ENCODE results near the gene DCHS1. TPM values are rescaled to one million over a fixed set of nuclear protein-coding genes. Genes with fewer than 3 reads are reported as not detected.

The DCHS1 gene
- total and polyA plus RNA-seq, 8 donors: 0.76 to 22.8 (median 13.2) TPM

GRCh38 chr11:6584528-6584927 is 71.1 kb downstream of the DCHS1 start:
- Histone ChIP-seq H3K4me1 (peaks cover 5 to 22% (median 8%) of the 10 kb centered on the region in 4 donors), H3K27me3 (no peaks in the 10 kb centered on the region), H3K27ac (no peak overlapping the region), H3K36me3 (peaks cover 0 to 27% (median 1%) of the 10 kb centered on the region in 4 donors), H3K4me3 (no peak overlapping the region), H3K9me3 (peaks cover 3 to 22% (median 12%) of the 10 kb centered on the region in 4 donors)
- intact Hi-C loops (cut with DNase I; ENCODE audit: low total_unique reads): no loop called here
- no peak for DNase-seq
- 87 to 95% (median 92%) methylated on average over 4 of the region's 4 CpGs for WGBS, 5 donors
- TF ChIP-seq POLR2AphosphoS5 (IDR thresholded peaks at IDR 0.05) (no peak), POLR2A (IDR thresholded peaks at IDR 0.05) (no peak), CTCF (IDR thresholded peaks at IDR 0.05) (no peak), EP300 (IDR thresholded peaks at IDR 0.05) (no peak)

GRCh38 chr11:6583584-6583983 is 72.0 kb downstream of the DCHS1 start:
- Histone ChIP-seq H3K9me3 (peaks cover 3 to 22% (median 12%) of the 10 kb centered on the region in 4 donors), H3K4me3 (no peak overlapping the region), H3K36me3 (peaks cover 0 to 27% (median 0%) of the 10 kb centered on the region in 4 donors), H3K4me1 (peaks cover 5 to 22% (median 8%) of the 10 kb centered on the region in 4 donors), H3K27ac (no peak overlapping the region), H3K27me3 (no peaks in the 10 kb centered on the region)
- TF ChIP-seq EP300 (IDR thresholded peaks at IDR 0.05): no peak
- no peak for TF ChIP-seq CTCF (IDR thresholded peaks at IDR 0.05)
- no peak for TF ChIP-seq POLR2AphosphoS5 (IDR thresholded peaks at IDR 0.05)
- no peak for TF ChIP-seq POLR2A (IDR thresholded peaks at IDR 0.05)
- intact Hi-C loops (cut with DNase I; ENCODE audit: low total_unique reads): no loop called here
- WGBS, 5 donors: 90 to 100% (median 97%) methylated on average over 1 of the region's 1 CpG
- no peak for DNase-seq

- no peak overlapping the region for H3K4me3 ChIP-seq
- peaks cover 0 to 16% (median 0%) of the 10 kb centered on the region in 4 donors for H3K36me3 ChIP-seq
- intact Hi-C loops (cut with DNase I; ENCODE audit: low total_unique reads): no loop called here
- H3K27me3 ChIP-seq: no peaks in the 10 kb centered on the region
- WGBS, 5 donors: 83 to 96% (median 91%) methylated on average over 2 of the region's 2 CpGs
- peaks cover 0 to 28% (median 18%) of the 10 kb centered on the region in 4 donors for H3K4me1 ChIP-seq
- peaks cover 2 to 18% (median 11%) of the 10 kb centered on the region in 4 donors for H3K9me3 ChIP-seq
- DNase-seq: no peak
- H3K27ac ChIP-seq: no peak overlapping the region
- TF ChIP-seq POLR2A (IDR thresholded peaks at IDR 0.05) (no peak), CTCF (IDR thresholded peaks at IDR 0.05) (no peak), EP300 (IDR thresholded peaks at IDR 0.05) (no peak), POLR2AphosphoS5 (IDR thresholded peaks at IDR 0.05) (no peak)
Observed at GRCh38 chr11:6579681-6580080, 75.9 kb downstream of the DCHS1 start.

GRCh38 chr11:6578134-6578533 is 77.5 kb downstream of the DCHS1 start:
- no peak overlapping the region for H3K4me3 ChIP-seq
- H3K9me3 ChIP-seq: peaks cover 0 to 2% (median under 1%) of the 10 kb centered on the region in 4 donors
- no peaks in the 10 kb centered on the region for H3K27me3 ChIP-seq
- no peak for TF ChIP-seq CTCF (IDR thresholded peaks at IDR 0.05)
- no peak for TF ChIP-seq EP300 (IDR thresholded peaks at IDR 0.05)
- TF ChIP-seq POLR2A (IDR thresholded peaks at IDR 0.05): no peak
- TF ChIP-seq POLR2AphosphoS5 (IDR thresholded peaks at IDR 0.05): no peak
- intact Hi-C loops (cut with DNase I; ENCODE audit: low total_unique reads): no loop called here
- WGBS, 5 donors: 81 to 100% (median 96%) methylated on average over 1 of the region's 1 CpG
- DNase-seq: no peak
- H3K27ac ChIP-seq: peak overlapping the region in 1 of 5 donors; percentile 76
- peaks cover 0 to 17% (median 0%) of the 10 kb centered on the region in 4 donors for H3K36me3 ChIP-seq
- peaks cover 0 to 28% (median 18%) of the 10 kb centered on the region in 4 donors for H3K4me1 ChIP-seq
